HG03565 (cell line): ENCODE measurements around the gene TANC1.

ENCODE experiments used
- ATAC-seq: cut with Tn5 transposase; IDR thresholded peaks from one replicate; pipeline ENCODE4 v1.9.1; 2021; ENCODE audit warnings: mild to moderate bottlenecking, moderate library complexity; ENCODE audit not compliant: unreplicated experiment

TANC1 gene

GRCh38 chr2:159109517-159109916 lies 141.1 kb downstream of the TANC1 start:
- ATAC-seq: no peak

GRCh38 chr2:159110784-159111183 lies 142.3 kb downstream of the TANC1 start:
- no peak for ATAC-seq

GRCh38 chr2:159111346-159111927 lies 143.0 kb downstream of the TANC1 start:
- ATAC-seq: no peak

- ATAC-seq: no peak
Measured at GRCh38 chr2:159114835-159115234, 146.4 kb downstream of the TANC1 start.

GRCh38 chr2:159116922-159117321 lies 148.5 kb downstream of the TANC1 start:
- ATAC-seq: no peak

- no peak for ATAC-seq
Measured at GRCh38 chr2:159117658-159118057, 149.2 kb downstream of the TANC1 start.

- ATAC-seq: peak; percentile 77
Measured at GRCh38 chr2:159118115-159118858, 149.8 kb downstream of the TANC1 start.

GRCh38 chr2:159118859-159119500 lies 150.5 kb downstream of the TANC1 start:
- no peak for ATAC-seq

- no peak for ATAC-seq
Measured at GRCh38 chr2:159119652-159120257, 151.3 kb downstream of the TANC1 start.

GRCh38 chr2:159123786-159124185 lies 155.3 kb downstream of the TANC1 start:
- ATAC-seq: no peak

- no peak for ATAC-seq
Measured at GRCh38 chr2:159124441-159124911, 156.0 kb downstream of the TANC1 start.

- ATAC-seq: no peak
Measured at GRCh38 chr2:159124931-159125467, 156.6 kb downstream of the TANC1 start.

- ATAC-seq: no peak
Measured at GRCh38 chr2:159125858-159126257, 157.4 kb downstream of the TANC1 start.

- no peak for ATAC-seq
Measured at GRCh38 chr2:159126432-159127022, 158.1 kb downstream of the TANC1 start.

GRCh38 chr2:159128191-159128590 lies 159.8 kb downstream of the TANC1 start:
- ATAC-seq: no peak

- ATAC-seq: no peak
Measured at GRCh38 chr2:159129269-159129668, 160.8 kb downstream of the TANC1 start.

GRCh38 chr2:159129824-159130223 lies 161.4 kb downstream of the TANC1 start:
- ATAC-seq: no peak

GRCh38 chr2:159130302-159130701 lies 161.9 kb downstream of the TANC1 start:
- ATAC-seq: no peak

GRCh38 chr2:159131267-159131913 lies 162.9 kb downstream of the TANC1 start:
- ATAC-seq: no peak

GRCh38 chr2:159131914-159132281 lies 163.5 kb downstream of the TANC1 start:
- no peak for ATAC-seq

GRCh38 chr2:159133797-159134196 lies 165.4 kb downstream of the TANC1 start:
- no peak for ATAC-seq
